ENCODE data around the gene MLIP. TPM values are rescaled to one million over a fixed set of nuclear protein-coding genes. Genes with fewer than 3 reads are reported as not detected.

Gene MLIP
- total and polyA plus RNA-seq, 4 donors: 0.92 to 28.6 (median 7.5) TPM

GRCh38 chr6:54173089-54173488 lies 61.8 kb downstream of the MLIP start:
- no peak overlapping the region for H3K27ac ChIP-seq (ENCODE audit: low read depth, low read length)
- DNase-seq (ENCODE audit: low read depth in 4 of 6, low spot score in 6 of 6): no peak

GRCh38 chr6:54179152-54179551 lies 67.9 kb downstream of the MLIP start:
- Histone ChIP-seq H3K9me3 (ENCODE audit: control insufficient read depth, insufficient read depth, low read length) (no peaks in the 10 kb centered on the region), H3K27me3 (ENCODE audit: control insufficient read depth, insufficient read depth, low read length) (no peaks in the 10 kb centered on the region), H3K4me3 (ENCODE audit: low read depth, low read length) (no peak overlapping the region), H3K36me3 (ENCODE audit: control insufficient read depth, insufficient read depth, low read length) (no peaks in the 10 kb centered on the region), H3K27ac (ENCODE audit: low read depth, low read length) (no peak overlapping the region), H3K4me1 (ENCODE audit: control insufficient read depth, insufficient read depth, low read length) (no peaks in the 10 kb centered on the region)
- no CpG with 5 or more reads among the region's 1 CpG for WGBS (ENCODE audit: insufficient coverage)
- DNase-seq (ENCODE audit: low read depth in 4 of 6, low spot score in 6 of 6): no peak

More at GRCh38 chr6:54173089-54173488, 61.8 kb downstream of the MLIP start:
- Histone ChIP-seq H3K27me3 (ENCODE audit: control insufficient read depth, insufficient read depth, low read length) (no peaks in the 10 kb centered on the region), H3K4me3 (ENCODE audit: low read depth, low read length) (no peak overlapping the region), H3K9me3 (ENCODE audit: control insufficient read depth, insufficient read depth, low read length) (no peaks in the 10 kb centered on the region), H3K36me3 (ENCODE audit: control insufficient read depth, insufficient read depth, low read length) (no peaks in the 10 kb centered on the region), H3K4me1 (ENCODE audit: control insufficient read depth, insufficient read depth, low read length) (no peaks in the 10 kb centered on the region)

GRCh38 chr6:54183616-54184015 lies 72.4 kb downstream of the MLIP start:
- no peaks in the 10 kb centered on the region for H3K27me3 ChIP-seq (ENCODE audit: control insufficient read depth, insufficient read depth, low read length)
- H3K36me3 ChIP-seq (ENCODE audit: control insufficient read depth, insufficient read depth, low read length): no peaks in the 10 kb centered on the region
- H3K9me3 ChIP-seq (ENCODE audit: control insufficient read depth, insufficient read depth, low read length): no peaks in the 10 kb centered on the region
- H3K4me1 ChIP-seq (ENCODE audit: control insufficient read depth, insufficient read depth, low read length): no peaks in the 10 kb centered on the region
- no peak for DNase-seq (ENCODE audit: low read depth in 4 of 6, low spot score in 6 of 6)
- no peak overlapping the region for H3K27ac ChIP-seq (ENCODE audit: low read depth, low read length)
- no peak overlapping the region for H3K4me3 ChIP-seq (ENCODE audit: low read depth, low read length)
- WGBS (ENCODE audit: insufficient coverage): no CpG with 5 or more reads among the region's 7 CpGs

- no peak for DNase-seq (ENCODE audit: low read depth in 4 of 6, low spot score in 6 of 6)
- WGBS (ENCODE audit: insufficient coverage): no CpG with 5 or more reads among the region's 1 CpG
- no peak overlapping the region for H3K27ac ChIP-seq (ENCODE audit: low read depth, low read length)
- H3K36me3 ChIP-seq (ENCODE audit: control insufficient read depth, insufficient read depth, low read length): no peaks in the 10 kb centered on the region
- H3K4me1 ChIP-seq (ENCODE audit: control insufficient read depth, insufficient read depth, low read length): no peaks in the 10 kb centered on the region
- no peaks in the 10 kb centered on the region for H3K9me3 ChIP-seq (ENCODE audit: control insufficient read depth, insufficient read depth, low read length)
- H3K4me3 ChIP-seq (ENCODE audit: low read depth, low read length): no peak overlapping the region
- no peaks in the 10 kb centered on the region for H3K27me3 ChIP-seq (ENCODE audit: control insufficient read depth, insufficient read depth, low read length)
These were observed 74.6 kb downstream of the MLIP start for GRCh38 chr6:54185885-54186284.

- DNase-seq (ENCODE audit: low read depth in 4 of 6, low spot score in 6 of 6): no peak
- no peak overlapping the region for H3K4me3 ChIP-seq (ENCODE audit: low read depth, low read length)
- no peak overlapping the region for H3K27ac ChIP-seq (ENCODE audit: low read depth, low read length)
- no peaks in the 10 kb centered on the region for H3K4me1 ChIP-seq (ENCODE audit: control insufficient read depth, insufficient read depth, low read length)
- WGBS (ENCODE audit: insufficient coverage): 80% methylated on average over 1 of the region's 2 CpGs
- H3K9me3 ChIP-seq (ENCODE audit: control insufficient read depth, insufficient read depth, low read length): no peaks in the 10 kb centered on the region
- no peaks in the 10 kb centered on the region for H3K27me3 ChIP-seq (ENCODE audit: control insufficient read depth, insufficient read depth, low read length)
- H3K36me3 ChIP-seq (ENCODE audit: control insufficient read depth, insufficient read depth, low read length): no peaks in the 10 kb centered on the region
These were observed 77.6 kb downstream of the MLIP start for GRCh38 chr6:54188846-54189245.

GRCh38 chr6:54191461-54191860 lies 80.2 kb downstream of the MLIP start:
- H3K27me3 ChIP-seq (ENCODE audit: control insufficient read depth, insufficient read depth, low read length): no peaks in the 10 kb centered on the region
- H3K4me3 ChIP-seq (ENCODE audit: low read depth, low read length): no peak overlapping the region
- H3K27ac ChIP-seq (ENCODE audit: low read depth, low read length): no peak overlapping the region
- WGBS (ENCODE audit: insufficient coverage): 20% methylated on average over 1 of the region's 2 CpGs
- no peaks in the 10 kb centered on the region for H3K36me3 ChIP-seq (ENCODE audit: control insufficient read depth, insufficient read depth, low read length)
- H3K9me3 ChIP-seq (ENCODE audit: control insufficient read depth, insufficient read depth, low read length): no peaks in the 10 kb centered on the region
- no peaks in the 10 kb centered on the region for H3K4me1 ChIP-seq (ENCODE audit: control insufficient read depth, insufficient read depth, low read length)
- DNase-seq (ENCODE audit: low read depth in 4 of 6, low spot score in 6 of 6): peak in 4 of 6 donors; percentile 19 to 88 (median 56)

GRCh38 chr6:54192993-54193392 lies 81.8 kb downstream of the MLIP start:
- no peaks in the 10 kb centered on the region for H3K9me3 ChIP-seq (ENCODE audit: control insufficient read depth, insufficient read depth, low read length)
- WGBS (ENCODE audit: insufficient coverage): no CpG with 5 or more reads among the region's 3 CpGs
- H3K4me1 ChIP-seq (ENCODE audit: control insufficient read depth, insufficient read depth, low read length): no peaks in the 10 kb centered on the region
- no peaks in the 10 kb centered on the region for H3K36me3 ChIP-seq (ENCODE audit: control insufficient read depth, insufficient read depth, low read length)
- DNase-seq (ENCODE audit: low read depth in 4 of 6, low spot score in 6 of 6): peak in 1 of 6 donors; percentile 27
- H3K4me3 ChIP-seq (ENCODE audit: low read depth, low read length): no peak overlapping the region
- H3K27ac ChIP-seq (ENCODE audit: low read depth, low read length): no peak overlapping the region
- H3K27me3 ChIP-seq (ENCODE audit: control insufficient read depth, insufficient read depth, low read length): no peaks in the 10 kb centered on the region

- no peak for DNase-seq (ENCODE audit: low read depth in 4 of 6, low spot score in 6 of 6)
- Histone ChIP-seq H3K27me3 (ENCODE audit: control insufficient read depth, insufficient read depth, low read length) (no peaks in the 10 kb centered on the region), H3K9me3 (ENCODE audit: control insufficient read depth, insufficient read depth, low read length) (no peaks in the 10 kb centered on the region), H3K4me3 (ENCODE audit: low read depth, low read length) (no peak overlapping the region), H3K27ac (ENCODE audit: low read depth, low read length) (no peak overlapping the region), H3K4me1 (ENCODE audit: control insufficient read depth, insufficient read depth, low read length) (no peaks in the 10 kb centered on the region), H3K36me3 (ENCODE audit: control insufficient read depth, insufficient read depth, low read length) (no peaks in the 10 kb centered on the region)
- 50% methylated on average over 1 of the region's 3 CpGs for WGBS (ENCODE audit: insufficient coverage)
These were observed 82.3 kb downstream of the MLIP start for GRCh38 chr6:54193560-54193959.

- no peaks in the 10 kb centered on the region for H3K36me3 ChIP-seq (ENCODE audit: control insufficient read depth, insufficient read depth, low read length)
- H3K4me3 ChIP-seq (ENCODE audit: low read depth, low read length): no peak overlapping the region
- no peak overlapping the region for H3K27ac ChIP-seq (ENCODE audit: low read depth, low read length)
- H3K27me3 ChIP-seq (ENCODE audit: control insufficient read depth, insufficient read depth, low read length): no peaks in the 10 kb centered on the region
- WGBS (ENCODE audit: insufficient coverage): 66% methylated on average over 2 of the region's 4 CpGs
- DNase-seq (ENCODE audit: low read depth in 4 of 6, low spot score in 6 of 6): no peak
- no peaks in the 10 kb centered on the region for H3K9me3 ChIP-seq (ENCODE audit: control insufficient read depth, insufficient read depth, low read length)
- H3K4me1 ChIP-seq (ENCODE audit: control insufficient read depth, insufficient read depth, low read length): no peaks in the 10 kb centered on the region
These were observed 82.8 kb downstream of the MLIP start for GRCh38 chr6:54194067-54194466.

GRCh38 chr6:54195637-54196036 lies 84.4 kb downstream of the MLIP start:
- no peak for DNase-seq (ENCODE audit: low read depth in 4 of 6, low spot score in 6 of 6)
- no peaks in the 10 kb centered on the region for H3K4me1 ChIP-seq (ENCODE audit: control insufficient read depth, insufficient read depth, low read length)
- H3K36me3 ChIP-seq (ENCODE audit: control insufficient read depth, insufficient read depth, low read length): no peaks in the 10 kb centered on the region
- H3K27ac ChIP-seq (ENCODE audit: low read depth, low read length): no peak overlapping the region
- no peak overlapping the region for H3K4me3 ChIP-seq (ENCODE audit: low read depth, low read length)
- H3K9me3 ChIP-seq (ENCODE audit: control insufficient read depth, insufficient read depth, low read length): no peaks in the 10 kb centered on the region
- no peaks in the 10 kb centered on the region for H3K27me3 ChIP-seq (ENCODE audit: control insufficient read depth, insufficient read depth, low read length)
- WGBS (ENCODE audit: insufficient coverage): no CpG with 5 or more reads among the region's 3 CpGs
